ENCODE results near the gene CDC42EP4.
A peak's percentile ranks its signal among the peaks of the same experiment; 100 is the strongest.
"Not testable (repeated sequence)": the region's sequence is repeated elsewhere in the genome, so short reads cannot be mapped to it uniquely, and the experiment has no call there.

CDC42EP4 gene

GRCh38 chr17:73274490-73274889, 37.3 kb downstream of the CDC42EP4 start:
- no peak for DNase-seq

- DNase-seq = no peak
Observed at GRCh38 chr17:73272906-73273218, 38.9 kb downstream of the CDC42EP4 start.

- no peak for DNase-seq
Observed at GRCh38 chr17:73271072-73271471, 40.7 kb downstream of the CDC42EP4 start.

- DNase-seq = no peak
Observed at GRCh38 chr17:73269791-73270190, 42.0 kb downstream of the CDC42EP4 start.

- DNase-seq = no peak
Observed at GRCh38 chr17:73269329-73269615, 42.5 kb downstream of the CDC42EP4 start.

GRCh38 chr17:73268582-73269328, 43.0 kb downstream of the CDC42EP4 start:
- DNase-seq = no peak

GRCh38 chr17:73267648-73268537, 43.9 kb downstream of the CDC42EP4 start:
- no peak for DNase-seq

GRCh38 chr17:73266796-73267195, 45.0 kb downstream of the CDC42EP4 start:
- DNase-seq = no peak

- DNase-seq = no peak
Observed at GRCh38 chr17:73265646-73266640, 45.9 kb downstream of the CDC42EP4 start.

- DNase-seq = not testable (repeated sequence)
Observed at GRCh38 chr17:73264448-73264847, 47.4 kb downstream of the CDC42EP4 start.

- no peak for DNase-seq
Observed at GRCh38 chr17:73262676-73263642, 48.8 kb downstream of the CDC42EP4 start.

- no peak for DNase-seq
Observed at GRCh38 chr17:73261952-73262675, 49.7 kb downstream of the CDC42EP4 start.

- DNase-seq = no peak
Observed at GRCh38 chr17:73261617-73261951, 50.2 kb downstream of the CDC42EP4 start, which contains the start of gene CPSF4L. TSS of gene CPSF4L (minus strand) at chr17:73261880. CDS start at chr17:73261818, 62 bp downstream.

- DNase-seq = no peak
Observed at GRCh38 chr17:73257516-73257915, 54.3 kb downstream of the CDC42EP4 start.

- no peak for DNase-seq
Observed at GRCh38 chr17:73256220-73256619, 55.6 kb downstream of the CDC42EP4 start.

GRCh38 chr17:73255671-73256181, 56.1 kb downstream of the CDC42EP4 start:
- peak in 1 of 2 experiments; percentile 71 for DNase-seq

- DNase-seq = no peak
Observed at GRCh38 chr17:73251871-73252270, 59.9 kb downstream of the CDC42EP4 start.

GRCh38 chr17:73250851-73251640, 60.8 kb downstream of the CDC42EP4 start:
- no peak for DNase-seq

GRCh38 chr17:73249700-73250099, 62.1 kb downstream of the CDC42EP4 start:
- peak; percentile 85 to 94 for DNase-seq

GRCh38 chr17:73248532-73248931, 63.3 kb downstream of the CDC42EP4 start:
- peak; percentile 54 to 79 for DNase-seq

All from NCI-H524 (cell line).